HG03439 (cell line): ENCODE measurements around the gene SLC39A10.

Experiments
- ATAC-seq: cut with Tn5 transposase; IDR thresholded peaks from one replicate; pipeline ENCODE4 v1.9.1; 2021; ENCODE audit warnings: mild to moderate bottlenecking, moderate library complexity; ENCODE audit not compliant: unreplicated experiment

SLC39A10 gene

DNA sequence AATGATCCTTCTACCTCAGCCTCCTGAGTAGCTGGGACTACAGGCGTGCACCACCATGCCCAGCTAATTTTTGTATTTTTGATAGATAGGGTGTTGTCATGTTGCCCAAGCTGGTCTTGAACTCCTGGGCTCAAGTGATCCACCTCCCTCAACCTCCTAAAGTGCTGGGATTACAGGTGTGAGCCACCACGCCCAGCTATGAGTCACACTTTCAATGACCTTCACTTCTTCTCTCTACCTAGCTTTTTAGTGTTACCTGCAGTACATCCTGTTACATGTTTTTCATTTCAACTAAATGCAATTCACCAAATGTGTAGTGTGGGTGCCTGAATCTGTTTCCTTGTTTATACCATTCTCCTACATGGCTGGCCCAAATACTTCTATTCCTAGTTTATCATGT, 64.0 kb downstream of the SLC39A10 start:
- no peak for ATAC-seq

DNA sequence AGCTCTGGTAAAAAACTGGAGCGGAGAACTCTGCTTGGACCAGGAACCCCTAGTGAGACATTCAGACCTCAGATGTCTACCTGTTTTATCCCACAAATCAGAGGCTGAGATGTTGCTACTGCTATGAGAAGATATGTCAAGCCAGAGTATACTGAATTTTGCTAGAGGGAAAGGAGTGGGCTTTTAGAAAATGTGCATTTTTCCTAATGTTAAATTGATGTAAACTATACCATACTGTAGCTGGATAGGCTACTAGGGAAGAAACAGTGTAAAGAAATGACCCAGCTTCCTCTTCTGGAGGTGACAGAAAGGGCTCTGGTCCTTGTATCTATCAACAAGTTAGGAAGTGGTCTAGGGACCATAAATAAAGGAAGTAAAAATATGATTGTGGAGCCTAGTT, 65.0 kb downstream of the SLC39A10 start:
- no peak for ATAC-seq

DNA sequence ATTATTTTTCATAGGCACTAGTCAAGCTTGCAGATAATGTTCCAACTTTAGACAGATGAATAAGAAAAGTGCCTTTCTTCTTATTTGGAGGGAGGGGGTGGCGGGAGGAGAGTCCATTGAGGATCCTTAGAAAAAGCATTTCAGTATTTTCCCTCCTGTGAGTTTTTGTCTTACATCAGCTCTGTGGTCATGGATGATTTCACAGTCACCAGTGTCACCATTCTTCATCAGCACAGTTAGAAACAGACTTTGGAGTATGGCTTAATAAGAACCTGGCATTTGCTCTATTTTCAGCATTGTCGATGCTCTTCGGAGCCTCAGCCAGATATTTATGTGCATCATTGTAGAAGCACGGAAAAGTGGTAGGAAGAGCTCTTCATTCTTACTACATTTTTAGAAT, 70.1 kb downstream of the SLC39A10 start:
- ATAC-seq, result no peak

DNA sequence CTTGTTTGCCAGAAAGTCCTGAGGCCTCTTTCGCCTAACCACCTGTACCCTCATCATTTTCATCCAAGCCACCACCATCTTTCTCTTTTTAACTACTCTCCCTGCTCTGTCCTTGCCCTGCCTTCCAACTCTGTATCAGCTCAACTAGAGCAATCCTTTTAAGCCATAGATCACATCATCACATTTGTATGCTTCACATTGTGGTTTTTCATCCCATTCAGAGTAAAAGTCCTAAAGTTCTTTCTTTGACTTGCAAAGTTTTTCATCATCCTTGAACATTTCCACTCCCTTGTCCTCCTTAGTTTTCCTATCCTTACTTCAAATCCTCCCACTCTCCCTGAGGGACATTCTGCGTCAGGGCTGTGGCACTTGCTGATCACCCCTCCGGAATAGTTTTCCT, 73.9 kb downstream of the SLC39A10 start:
- ATAC-seq, result no peak

DNA sequence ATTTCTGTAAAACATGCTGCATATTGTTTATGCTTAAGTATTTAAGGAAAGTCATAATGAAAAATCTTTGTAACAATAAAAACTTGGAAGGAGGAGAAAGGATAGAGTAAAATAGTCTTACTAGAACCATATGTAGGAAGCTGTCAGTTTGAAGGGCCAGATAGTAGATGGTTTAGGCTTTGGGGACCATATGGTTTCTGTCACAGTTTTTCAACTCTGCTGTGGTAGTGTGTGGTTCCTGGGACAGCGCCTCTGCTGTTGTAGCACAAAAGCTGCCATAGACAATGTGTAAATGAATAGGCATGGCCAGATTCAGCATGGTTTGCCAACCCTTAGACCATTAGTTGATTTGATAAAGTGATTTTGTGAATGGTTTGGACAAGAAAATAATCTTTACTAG, 75.5 kb downstream of the SLC39A10 start:
- no peak for ATAC-seq

DNA sequence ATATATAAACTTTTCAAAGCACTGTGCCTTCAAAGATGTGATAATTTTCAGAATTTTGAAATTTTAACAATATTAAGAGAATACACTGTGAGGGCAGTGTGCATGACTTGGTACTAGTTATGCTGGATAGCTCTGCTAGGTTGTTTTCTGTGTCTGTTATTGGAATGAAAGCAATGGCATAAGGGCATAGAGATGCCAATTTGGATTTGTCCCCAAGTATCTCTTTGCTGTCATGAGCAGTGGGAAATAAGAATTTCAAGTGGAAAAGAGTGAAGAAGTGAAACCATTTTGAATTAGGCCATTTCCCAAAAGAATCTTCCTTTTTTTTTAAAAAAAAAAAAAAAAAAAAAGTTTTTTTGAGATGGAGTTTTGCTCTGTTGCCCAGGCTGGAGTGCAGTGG, 76.8 kb downstream of the SLC39A10 start:
- ATAC-seq, result no peak

DNA sequence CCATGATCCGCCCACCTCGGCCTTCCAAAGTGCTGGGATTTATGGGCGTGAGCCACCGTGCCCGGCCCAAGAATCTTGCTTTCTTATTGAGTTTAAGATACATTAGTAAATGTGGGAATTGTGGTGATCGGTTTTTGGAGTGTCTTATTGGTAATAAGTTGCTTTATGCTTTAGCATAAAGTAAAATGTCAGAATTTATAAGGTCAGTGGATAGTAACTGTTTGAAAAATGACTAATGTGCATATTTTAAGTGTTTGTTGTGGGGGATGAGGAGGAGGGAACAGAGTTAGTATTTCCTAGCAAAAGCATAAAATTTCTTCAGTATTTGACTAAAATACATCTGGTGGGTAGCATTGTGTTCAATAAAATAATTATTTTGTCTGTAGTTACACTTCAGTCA, 77.4 kb downstream of the SLC39A10 start:
- no peak for ATAC-seq

DNA sequence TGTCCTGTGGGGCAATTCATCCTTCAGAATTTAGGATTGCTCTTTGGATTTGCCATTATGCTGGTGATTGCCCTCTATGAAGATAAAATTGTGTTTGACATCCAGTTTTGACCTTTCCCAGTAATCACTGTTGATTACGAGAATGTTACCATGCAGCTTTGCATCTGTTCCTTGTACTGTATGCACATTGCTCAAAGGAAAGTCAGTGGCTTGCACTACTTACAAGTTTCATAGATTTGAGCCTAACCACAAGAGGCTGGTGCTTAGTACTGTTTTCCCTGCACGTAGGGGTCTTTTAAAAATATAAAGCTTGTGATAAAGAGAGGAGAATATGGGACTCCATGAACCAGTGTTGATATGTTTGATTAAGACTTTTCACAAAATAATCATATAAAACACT, 77.9 kb downstream of the SLC39A10 start:
- ATAC-seq, result no peak

DNA sequence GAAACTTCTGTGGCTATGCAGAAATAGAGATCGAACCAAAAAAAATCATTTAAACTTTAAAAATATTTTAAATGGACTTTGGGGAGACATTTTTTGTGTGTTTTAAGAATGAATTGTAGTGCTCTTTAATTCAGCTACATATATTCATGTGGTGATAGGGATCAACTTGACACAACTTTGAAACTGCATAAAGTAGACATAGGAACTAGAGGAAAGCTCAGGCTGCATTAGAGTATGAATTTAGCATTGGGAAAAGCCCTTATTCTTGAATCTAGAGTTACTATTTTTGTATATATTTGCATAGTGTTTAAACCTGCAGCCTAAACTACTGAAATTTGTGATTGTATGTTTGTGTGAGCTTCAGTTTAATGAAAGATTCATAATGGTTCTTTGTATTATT, 78.3 kb downstream of the SLC39A10 start:
- ATAC-seq, result no peak

DNA sequence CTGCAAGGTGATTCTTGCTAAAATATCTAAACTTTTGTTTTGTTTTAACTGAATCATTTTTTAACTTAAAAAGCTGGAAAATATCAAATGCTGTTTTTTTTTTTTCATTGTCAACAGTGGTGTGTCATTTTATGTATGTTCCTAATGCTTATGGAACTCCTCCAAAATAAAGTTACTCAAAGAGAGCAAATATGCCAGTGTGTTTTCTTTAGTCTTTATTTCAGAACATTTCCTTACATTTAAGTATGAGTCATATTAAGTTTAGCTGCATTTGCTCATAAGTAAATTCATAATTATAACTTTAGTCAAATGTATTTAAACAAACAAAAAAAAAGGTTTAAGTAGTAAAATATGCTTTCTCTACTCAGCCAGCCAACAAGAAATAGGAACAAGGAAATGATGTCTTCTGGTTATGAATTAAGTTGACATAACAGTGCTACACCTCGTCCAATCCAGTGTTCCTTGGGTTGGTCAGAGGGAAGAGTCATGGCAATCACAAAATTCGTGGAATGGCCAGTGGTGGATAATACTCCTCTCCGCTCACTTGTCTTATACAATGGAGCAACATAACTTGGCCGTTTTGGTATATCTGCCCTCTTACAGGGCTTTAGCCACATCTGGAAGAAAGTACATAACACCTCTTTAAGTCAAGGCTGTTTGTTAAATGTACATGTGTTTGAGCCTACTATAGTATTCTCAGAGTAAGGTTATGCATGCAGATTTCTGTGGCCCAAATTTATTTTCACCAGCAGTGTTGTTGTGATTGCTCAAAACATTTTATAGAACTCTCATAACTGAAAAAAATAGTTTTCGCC, 80.7 kb downstream of the SLC39A10 start:
- ATAC-seq, result no peak

DNA sequence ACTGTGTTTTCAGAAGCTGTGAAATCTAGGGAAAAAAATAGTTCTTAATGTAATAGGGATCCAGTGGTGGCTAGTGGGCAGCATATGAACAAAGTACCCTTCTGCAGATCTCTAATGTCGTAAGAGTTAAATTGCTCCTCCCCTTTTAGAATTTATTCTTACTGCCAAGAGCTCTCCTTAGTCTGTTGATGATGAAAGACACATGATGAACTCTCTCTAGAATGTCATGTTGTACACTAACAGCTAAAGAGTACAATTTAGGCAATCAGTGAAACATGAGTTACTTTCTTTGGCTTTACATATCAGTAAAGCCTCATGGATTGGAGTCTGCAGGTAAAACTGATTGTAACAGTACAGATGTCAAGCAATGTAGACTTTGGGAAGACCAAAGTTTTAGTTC, 84.2 kb downstream of the SLC39A10 start:
- ATAC-seq, result no peak

DNA sequence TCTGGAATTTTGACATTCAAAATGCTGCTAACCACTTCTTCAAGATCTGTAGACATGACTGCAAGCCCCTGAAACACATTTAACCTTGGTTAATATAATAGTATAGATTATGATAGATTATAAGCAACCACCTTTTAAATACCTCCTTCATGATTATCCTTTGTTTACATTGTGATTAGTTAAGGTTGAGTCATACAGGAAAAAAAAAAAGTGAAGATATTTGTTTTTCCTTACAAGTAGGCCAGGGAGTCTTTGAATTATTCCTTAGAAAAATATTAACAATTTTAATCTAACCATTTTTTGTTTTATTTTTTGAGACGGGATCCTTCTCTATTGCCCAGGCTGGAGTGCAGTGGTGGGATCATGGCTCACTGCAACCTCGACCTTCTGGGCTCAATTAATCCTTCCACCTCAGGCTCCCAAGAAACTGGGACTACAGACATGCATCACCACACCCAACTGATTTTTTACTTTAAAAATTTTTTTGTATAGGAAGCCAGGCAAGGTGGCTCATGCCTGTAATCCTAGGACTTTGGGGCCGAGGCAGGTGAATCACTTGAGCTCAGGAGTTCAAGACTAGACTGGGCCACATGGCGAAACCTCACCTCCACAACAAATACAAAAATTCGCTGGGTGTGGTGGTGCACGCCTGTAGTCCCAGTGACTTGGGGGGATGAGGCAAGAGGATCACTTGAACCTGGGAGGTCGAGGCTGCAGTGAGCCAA, 99.4 kb downstream of the SLC39A10 start:
- ATAC-seq, result no peak

DNA sequence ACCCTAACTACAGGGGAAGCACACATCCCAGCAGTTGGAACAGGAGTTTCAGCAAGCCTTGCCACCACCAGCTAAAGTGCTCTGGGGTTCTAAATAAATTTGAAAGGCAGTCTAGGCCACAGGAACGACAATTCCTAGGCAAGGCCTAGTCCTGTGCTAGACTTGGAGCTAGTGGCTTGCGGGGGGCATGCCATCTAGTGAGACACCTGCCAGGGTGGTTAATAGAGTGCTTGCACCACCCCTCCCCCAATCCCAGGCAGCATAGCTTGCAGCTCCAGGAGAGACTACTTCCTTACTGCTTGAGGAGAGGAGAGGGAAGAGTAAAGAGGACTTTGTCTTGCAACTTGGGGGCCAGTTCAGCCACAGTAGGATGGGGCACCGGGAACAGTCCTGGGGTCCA, 101.8 kb downstream of the SLC39A10 start:
- no peak for ATAC-seq

DNA sequence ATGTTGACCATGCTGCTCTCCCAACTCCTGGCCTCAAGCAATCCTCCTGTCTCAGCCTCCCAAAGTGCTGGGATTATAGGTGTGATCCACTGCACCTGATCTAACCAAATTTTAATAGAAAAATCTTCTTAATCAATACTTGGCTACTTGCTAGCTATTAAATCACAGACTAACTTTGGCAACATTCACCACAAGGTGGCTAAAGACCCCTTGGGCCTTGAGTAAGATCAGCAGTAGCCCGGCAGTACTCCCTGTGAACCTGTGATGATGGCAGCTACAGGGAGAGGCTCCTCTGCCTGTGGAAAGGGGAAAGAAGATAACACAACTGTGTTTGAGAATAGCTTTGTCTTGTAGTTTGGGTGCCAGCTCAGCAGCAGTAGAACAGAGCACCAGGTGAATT, 102.9 kb downstream of the SLC39A10 start:
- no peak for ATAC-seq

DNA sequence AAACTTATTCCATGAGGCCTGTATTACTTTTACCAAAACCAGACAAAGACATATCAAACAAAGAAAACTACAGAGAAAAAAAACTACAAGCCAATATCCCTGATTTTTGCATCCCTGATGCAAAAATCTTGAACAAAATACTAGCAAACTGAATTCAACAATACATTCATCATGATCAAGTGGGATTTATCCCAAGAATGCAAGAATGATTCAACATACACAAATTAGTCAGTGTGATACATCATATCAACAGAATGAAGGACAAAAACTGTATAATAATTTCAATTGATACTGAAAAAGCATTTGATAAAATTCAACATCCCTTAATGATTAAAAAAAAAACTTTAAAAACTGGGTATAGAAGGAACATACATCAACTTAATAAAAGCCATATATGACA, 106.8 kb downstream of the SLC39A10 start:
- no peak for ATAC-seq

DNA sequence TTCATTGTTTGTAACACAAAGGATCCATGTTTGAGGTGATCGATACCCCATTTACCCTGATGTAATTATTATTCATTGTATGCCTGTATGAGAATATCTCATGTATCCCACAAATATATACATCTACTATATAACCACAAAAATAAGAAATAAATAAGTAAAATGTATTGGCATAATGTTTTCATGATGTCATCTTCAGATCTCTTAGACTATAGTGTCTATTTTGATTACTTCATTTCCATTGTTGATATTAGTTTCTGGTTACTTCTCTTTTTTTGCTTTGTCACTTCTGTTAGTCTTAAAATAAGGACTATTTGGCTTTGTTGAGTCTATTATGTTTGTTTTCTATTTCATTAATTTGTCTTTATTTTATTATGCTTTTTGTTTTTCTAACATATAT, 109.7 kb downstream of the SLC39A10 start:
- no peak for ATAC-seq

DNA sequence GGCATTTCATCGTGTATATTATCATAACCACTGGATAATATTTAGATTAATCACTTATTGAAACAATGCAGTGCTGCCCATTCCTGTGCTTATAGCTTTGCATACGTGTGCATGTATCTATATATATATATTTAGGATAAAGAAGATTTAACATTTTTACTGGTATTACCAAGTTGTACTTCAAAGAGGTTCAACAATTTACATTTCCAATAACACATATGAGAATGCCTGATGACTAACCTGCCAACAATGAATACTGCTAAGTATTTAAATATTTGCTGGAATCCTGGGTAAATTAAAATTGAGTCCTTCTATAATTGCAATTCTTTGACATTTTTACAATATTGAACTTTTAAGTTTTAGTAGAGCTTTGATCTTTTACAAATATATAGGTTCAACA, 111.4 kb downstream of the SLC39A10 start:
- ATAC-seq, result no peak

DNA sequence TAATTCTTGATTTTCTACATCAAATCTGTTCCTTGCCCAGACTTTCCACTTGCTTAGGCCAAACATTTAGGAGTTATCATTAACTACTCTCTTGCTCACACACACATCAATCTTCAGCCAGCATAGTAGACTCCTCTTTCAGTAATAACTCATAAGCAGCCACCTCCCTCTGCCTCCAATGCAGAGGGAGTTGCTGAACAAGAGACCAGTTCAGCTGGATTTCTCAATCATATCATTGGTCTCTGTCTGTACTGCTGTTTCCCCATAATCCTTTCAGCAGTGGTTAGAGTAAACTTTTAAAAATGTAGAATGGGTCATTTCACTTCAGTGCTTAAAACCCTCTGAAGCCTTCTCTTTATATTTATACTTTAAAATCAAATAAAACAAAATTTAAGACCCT, 112.9 kb downstream of the SLC39A10 start:
- no peak for ATAC-seq

DNA sequence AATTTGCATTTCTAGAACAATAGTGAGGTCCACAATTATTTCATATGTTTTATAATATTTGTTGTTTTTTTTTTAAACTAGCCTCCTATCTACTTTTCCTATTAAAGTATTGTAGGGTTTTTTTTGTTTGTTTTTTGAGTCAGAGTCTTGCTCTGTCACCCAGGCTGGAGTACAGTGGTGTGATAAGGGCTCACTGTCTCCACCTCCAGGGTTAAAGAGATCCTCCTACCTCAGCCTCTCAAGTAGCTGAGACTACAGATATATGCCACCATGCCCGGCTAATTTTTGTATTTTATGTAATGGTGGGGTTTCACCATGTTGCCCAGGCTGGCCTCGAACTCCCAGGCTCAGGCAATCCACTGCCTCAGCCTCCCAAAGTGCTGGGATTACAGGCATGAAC, 122.5 kb downstream of the SLC39A10 start:
- no peak for ATAC-seq

DNA sequence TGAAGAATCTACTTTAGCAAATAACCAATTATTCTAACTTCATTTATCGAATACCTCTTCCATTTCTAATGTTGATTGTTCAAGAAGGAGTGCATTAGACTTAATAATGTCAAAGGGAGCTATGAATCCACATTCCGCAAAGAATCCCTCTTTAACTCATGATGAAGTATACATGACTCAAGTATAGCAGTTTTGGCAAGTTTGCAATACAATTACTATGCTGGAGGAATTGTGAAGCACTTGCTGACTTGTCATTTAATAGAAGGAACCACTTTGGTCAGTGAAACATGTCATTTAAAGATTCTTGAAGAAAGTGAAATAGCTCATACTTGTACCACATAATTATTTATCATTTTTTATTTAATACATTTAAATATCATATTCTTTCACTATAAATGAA, 125.1 kb downstream of the SLC39A10 start:
- no peak for ATAC-seq
